Choroid plexus epithelial cell (primary cell): ENCODE data around the gene PGRMC1.
A peak's percentile ranks its signal among the peaks of the same experiment; 100 is the strongest.
"Not testable (repeated sequence)": the region's sequence is repeated elsewhere in the genome, so short reads cannot be mapped to it uniquely, and the experiment has no call there.

Experiments
- DNase-seq: peaks from one replicate; pipeline ENCODE4 v3.0.0-alpha.2; 2010; ENCODE audit warnings: low read depth
- H3K4me3 ChIP-seq: 2 replicates; pipeline ENCODE4 v1.5.1; 2011; ENCODE audit warnings: low read depth, mild to moderate bottlenecking, control low read depth, low read length, moderate library complexity
- TF ChIP-seq, protein P1 (sequence below): conservative IDR thresholded peaks from 2 replicates; pipeline ENCODE4 v1.5.1; 2011; ENCODE audit warnings: low read depth, mild to moderate bottlenecking, control low read depth, inconsistent platforms, low read length, moderate library complexity

PGRMC1 gene

DNA sequence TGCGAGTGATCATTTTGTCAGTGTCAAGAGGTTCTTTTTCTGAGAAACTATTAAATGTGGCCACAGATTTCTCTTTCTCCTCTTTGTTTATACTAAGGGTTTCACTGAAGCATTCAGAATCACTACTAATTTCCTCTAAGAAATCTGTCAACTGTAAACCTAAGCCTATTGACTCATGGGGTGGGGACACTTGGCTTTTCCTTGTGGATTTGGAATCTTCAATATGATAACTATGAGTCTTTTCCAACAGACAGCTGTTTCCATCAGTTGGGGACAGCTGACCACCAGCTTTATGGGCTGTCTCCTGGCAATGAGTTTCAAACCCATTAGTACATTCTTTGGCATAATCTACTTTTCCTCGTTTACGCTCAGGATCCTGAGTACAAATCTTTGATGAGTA, 13.8 kb downstream of the PGRMC1 start:
- TF ChIP-seq, protein P1, sequence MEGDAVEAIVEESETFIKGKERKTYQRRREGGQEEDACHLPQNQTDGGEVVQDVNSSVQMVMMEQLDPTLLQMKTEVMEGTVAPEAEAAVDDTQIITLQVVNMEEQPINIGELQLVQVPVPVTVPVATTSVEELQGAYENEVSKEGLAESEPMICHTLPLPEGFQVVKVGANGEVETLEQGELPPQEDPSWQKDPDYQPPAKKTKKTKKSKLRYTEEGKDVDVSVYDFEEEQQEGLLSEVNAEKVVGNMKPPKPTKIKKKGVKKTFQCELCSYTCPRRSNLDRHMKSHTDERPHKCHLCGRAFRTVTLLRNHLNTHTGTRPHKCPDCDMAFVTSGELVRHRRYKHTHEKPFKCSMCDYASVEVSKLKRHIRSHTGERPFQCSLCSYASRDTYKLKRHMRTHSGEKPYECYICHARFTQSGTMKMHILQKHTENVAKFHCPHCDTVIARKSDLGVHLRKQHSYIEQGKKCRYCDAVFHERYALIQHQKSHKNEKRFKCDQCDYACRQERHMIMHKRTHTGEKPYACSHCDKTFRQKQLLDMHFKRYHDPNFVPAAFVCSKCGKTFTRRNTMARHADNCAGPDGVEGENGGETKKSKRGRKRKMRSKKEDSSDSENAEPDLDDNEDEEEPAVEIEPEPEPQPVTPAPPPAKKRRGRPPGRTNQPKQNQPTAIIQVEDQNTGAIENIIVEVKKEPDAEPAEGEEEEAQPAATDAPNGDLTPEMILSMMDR = no peak
- no peak for DNase-seq
- H3K4me3 ChIP-seq = no peak overlapping the region

DNA sequence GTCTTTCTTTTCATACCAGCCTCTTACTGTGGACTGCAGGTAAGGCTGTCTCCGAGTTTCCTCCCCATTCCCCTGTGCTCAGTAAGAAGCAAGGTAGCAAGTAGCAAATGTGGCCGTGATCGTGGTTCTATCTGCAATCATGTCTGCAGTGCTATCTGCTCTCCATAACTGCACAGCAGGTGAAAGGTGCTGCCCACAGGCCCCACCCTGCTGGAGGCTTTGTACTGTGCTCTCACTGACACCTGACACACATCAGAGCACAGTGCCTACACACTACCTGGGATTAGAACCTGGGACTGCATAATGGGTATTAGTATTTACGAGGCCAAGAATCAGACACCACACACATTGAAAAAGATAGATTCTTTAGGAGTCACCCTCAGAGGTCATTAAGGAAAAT, 15.3 kb downstream of the PGRMC1 start:
- no peak for DNase-seq
- no peak overlapping the region for H3K4me3 ChIP-seq
- TF ChIP-seq, protein P1 = no peak

DNA sequence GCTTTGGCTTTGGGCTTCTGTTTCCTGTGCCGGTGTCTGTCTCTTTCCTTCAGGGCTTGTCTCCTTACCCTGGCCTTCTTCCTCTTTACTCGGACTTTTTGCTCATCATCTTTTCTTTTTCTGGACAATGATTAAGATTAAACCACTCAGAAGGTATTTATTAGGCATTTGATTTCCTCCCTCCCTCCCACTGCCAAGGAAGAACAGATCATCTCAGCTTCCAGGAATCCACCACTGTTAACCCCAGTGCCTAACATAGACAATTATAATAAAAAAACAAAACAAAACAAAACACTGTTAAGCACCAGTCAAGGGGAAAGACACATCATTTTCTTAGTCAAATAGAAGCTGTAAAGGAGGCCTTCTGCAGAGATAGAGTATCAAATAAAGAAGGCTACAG, 16.6 kb downstream of the PGRMC1 start:
- H3K4me3 ChIP-seq = no peak overlapping the region
- DNase-seq = no peak
- TF ChIP-seq, protein P1 = no peak

DNA sequence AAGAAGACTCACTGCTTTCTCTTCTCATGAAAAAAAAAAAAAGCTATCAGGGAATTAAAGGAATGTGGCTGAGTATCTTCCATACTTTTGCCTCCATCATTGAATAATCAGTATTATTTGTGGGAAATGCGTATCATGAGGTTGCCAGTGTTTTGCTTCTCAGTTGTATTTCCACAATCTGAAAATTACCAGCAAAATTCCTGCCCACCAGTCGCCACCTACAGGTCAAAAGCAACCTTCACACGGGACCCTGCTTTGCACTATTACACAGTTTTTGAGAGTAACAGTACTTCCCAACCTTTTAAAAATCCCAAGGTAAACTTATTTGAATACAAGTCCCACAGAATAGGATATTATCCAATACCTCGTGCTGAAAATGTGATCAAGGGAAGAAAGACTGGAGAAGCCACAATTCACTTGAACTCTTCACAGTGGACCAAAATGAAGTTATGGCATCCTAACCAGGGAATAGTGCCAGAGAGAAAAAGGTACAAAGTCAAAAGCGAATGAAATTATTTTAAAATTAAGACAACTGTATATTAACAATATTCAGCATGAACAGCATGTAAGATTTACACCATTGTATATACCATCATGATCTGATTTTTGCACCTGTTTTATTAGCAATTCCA, 30.4 kb downstream of the PGRMC1 start:
- peak; percentile 42 for DNase-seq
- H3K4me3 ChIP-seq = no peak overlapping the region
- TF ChIP-seq, protein P1 = peak; percentile 78

DNA sequence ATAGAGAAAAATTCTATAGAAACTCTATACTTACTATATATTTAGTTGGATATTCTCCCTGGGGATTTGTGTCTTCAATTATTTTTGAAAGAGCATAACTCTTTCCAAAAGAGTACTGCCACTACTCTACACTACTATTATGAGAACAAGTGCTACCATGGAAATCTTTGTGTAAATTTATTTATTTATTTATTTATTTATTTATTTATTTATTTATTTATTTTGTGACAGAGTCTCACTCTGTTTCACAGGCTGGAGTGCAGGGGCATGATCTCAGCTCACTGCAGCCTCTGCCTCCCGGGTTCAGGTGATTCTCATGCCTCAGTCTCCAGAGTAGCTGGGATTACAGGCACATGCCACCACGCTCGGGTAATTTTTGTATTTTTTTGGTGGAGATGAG, 31.0 kb downstream of the PGRMC1 start:
- DNase-seq = not testable (repeated sequence)

DNA sequence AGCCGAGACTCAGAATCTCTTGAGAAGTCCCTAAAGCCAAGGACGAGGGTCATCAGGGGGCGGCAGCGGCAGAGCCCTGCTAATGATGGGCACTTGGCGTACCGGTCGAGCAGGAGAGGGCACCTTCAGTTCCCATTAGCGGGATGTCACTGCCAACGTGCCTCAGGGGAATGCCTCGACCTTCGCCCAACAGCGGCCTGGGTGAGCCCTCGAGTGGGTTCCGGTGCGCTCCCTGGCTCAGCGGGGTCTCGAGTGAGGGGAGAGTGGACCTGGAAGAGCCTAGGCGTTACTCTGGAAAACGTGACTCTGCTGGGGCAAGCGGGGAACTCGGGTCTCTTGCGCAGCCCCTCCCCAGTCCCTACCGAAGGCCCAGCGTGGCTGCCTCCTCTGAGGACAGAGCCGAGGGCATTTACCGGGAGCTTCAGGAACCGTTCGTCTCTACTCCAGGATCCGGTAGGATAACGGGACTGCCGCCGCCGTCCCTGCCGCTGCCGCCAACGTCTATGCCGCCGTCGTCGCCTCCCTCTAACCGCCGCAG, 36.9 kb downstream of the PGRMC1 start:
- DNase-seq = no peak
- TF ChIP-seq, protein P1 = no peak
- H3K4me3 ChIP-seq = peak overlapping the region; percentile 14

More for the DNA sequence above, 31.0 kb downstream of the PGRMC1 start:
- H3K4me3 ChIP-seq = not testable (repeated sequence)

DNA sequence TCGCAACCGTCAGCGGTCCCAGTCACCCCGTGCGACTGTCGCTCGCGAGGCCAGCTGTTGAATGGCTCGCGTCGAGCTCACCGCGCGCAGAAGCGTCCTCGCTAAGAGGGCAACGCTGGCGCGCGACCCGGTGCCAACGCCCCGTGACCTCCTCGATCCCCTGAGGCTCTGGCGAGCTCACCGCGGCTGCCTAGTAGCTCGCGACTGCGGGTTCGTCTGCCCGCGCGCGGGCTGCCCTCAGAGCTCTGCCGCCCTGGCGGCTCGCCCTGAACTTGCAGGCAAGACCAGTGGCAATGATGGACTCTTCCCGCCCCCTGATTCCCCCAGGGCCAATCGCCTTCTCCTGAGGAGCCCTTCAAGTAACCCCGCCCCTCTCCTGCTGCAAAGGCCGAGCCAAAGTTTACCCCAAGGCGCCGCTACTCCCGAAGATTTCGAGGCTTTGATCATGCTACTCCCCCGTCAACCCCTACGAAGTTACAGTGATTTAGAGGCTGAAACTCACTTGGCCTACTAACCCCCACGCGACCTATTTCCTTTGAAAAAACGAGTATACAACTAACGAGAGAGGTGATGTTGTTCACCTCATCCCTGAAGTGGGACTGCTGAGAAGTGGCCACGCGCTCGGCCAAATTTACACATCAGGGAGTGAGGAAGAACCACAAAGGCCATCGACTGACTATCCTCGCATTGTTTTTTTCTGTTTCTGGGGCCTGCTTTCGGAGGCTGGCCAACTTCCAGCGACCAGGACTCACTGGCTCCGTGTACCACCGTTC, 37.5 kb downstream of the PGRMC1 start:
- H3K4me3 ChIP-seq = peak overlapping the region; percentile 14
- TF ChIP-seq, protein P1 = peak; percentile 37
- peak; percentile 58 for DNase-seq

DNA sequence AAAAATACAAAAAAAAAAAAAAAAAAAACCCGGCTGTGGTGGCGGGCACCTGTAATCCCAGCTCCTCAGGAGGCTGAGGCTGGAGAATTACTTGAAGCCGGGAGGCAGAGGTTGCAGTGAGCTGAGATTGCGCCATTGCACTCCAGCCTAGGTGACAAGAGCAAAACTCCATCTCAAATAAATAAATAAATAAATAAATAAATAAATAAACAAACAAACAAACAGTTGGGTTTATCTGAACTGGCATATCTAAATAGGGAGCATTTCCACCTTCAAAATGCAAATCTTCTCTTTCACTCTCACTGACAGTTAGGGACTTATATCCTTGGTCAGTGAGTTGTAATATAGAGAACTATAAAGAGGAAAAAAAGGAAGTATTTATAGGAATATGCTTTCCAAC, 46.3 kb downstream of the PGRMC1 start:
- DNase-seq, H3K4me3 ChIP-seq: not testable (repeated sequence)
